Ovary (tissue), 3 donors: ENCODE measurements around the gene MUC21.

Experiments used
- EP300 ChIP-seq: sonication (generic); formaldehyde crosslinking; IDR thresholded peaks from one replicate; pipeline ENCODE4 v1.6.1; 2017; ENCODE audit warnings: antibody characterized with exemption
- POLR2A ChIP-seq: fragments of 450-650 bp; IDR thresholded peaks from one replicate; pipeline ENCODE4 v1.6.1; 2017; ENCODE audit warnings: antibody characterized with exemption, mild to moderate bottlenecking, moderate library complexity
- TF ChIP-seq, protein P1 (sequence below), 3 donors: fragments of 450-650 bp in 2 of 3; fragments of 200-600 bp in 1 of 3; IDR thresholded peaks; one replicate each; pipeline versions ENCODE4 v1.5.1 to v1.8.0; 2016 to 2022; ENCODE audit warnings: antibody characterized with exemption in 3 of 3, mild to moderate bottlenecking in 1 of 3
- donor health status: DM: no; HTN: no; CAD: no.

DNA sequence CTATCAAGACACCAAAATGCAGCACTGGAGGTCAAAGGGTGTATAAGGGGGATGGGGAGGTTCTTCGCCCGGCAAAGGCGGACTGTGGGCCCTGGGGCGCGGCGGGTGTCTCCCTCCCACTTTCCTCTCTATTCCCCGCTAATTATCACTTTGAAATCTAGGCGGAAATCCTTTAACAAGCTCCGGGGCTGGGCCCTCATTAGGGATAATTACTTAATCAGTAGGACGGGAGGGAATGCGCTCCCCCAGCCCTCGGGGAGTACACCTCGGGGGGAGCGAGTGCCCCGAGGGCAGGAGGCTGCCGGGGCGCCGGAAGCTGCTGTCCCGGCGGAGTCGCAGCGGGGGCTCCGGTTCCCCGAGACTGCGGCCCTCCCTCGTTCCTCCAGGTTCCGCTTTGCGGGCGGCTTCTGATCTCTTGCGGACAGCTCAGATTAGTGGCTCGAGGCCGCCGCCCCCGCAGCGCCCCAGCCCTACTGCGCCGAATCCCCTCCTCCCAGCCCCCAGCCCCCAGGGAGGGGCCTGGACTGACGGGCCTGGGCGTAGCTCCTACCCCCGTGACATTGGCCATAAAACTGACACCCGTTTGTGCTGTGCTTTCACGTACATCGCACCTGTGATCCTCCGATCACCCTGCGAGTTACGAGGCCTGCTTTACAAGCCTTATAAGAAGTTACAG is 28.0 kb upstream of the MUC21 start:
- TF ChIP-seq, protein P1, sequence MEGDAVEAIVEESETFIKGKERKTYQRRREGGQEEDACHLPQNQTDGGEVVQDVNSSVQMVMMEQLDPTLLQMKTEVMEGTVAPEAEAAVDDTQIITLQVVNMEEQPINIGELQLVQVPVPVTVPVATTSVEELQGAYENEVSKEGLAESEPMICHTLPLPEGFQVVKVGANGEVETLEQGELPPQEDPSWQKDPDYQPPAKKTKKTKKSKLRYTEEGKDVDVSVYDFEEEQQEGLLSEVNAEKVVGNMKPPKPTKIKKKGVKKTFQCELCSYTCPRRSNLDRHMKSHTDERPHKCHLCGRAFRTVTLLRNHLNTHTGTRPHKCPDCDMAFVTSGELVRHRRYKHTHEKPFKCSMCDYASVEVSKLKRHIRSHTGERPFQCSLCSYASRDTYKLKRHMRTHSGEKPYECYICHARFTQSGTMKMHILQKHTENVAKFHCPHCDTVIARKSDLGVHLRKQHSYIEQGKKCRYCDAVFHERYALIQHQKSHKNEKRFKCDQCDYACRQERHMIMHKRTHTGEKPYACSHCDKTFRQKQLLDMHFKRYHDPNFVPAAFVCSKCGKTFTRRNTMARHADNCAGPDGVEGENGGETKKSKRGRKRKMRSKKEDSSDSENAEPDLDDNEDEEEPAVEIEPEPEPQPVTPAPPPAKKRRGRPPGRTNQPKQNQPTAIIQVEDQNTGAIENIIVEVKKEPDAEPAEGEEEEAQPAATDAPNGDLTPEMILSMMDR (IDR thresholded peaks at IDR 0.05): no peak
- TF ChIP-seq POLR2A (no peak), EP300 (no peak)
